ENCODE measurements around the gene MSH5. TPM values are rescaled to one million over a fixed set of nuclear protein-coding genes. Genes with fewer than 3 reads are reported as not detected.

The MSH5 gene
- total RNA-seq, 4 donors from 2014 or later: 16.7 to 41.5 (median 22.1) TPM; not detected in 1

DNA sequence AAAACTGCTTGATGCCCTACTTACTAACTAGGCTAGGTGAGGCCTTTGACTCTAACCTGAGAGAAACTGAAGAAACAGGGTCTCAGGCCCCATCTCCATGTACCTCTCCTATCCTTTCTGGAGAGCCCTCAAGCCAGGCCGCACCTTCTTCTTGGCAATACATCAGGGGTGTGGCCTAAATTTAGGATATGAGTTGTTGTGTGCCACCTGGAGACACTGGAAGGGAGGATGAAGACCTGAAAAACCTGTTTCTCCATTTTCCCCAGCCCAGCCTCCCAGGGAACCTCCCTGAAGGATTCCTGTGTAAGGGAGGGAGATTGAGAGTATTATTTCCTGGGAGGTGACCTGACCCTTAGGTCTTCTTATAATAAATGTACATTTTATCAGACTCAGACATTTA, 21.5 kb upstream of the MSH5 start:
- Histone ChIP-seq H3K36me3 (no peaks in the 10 kb centered on the region), H3K27ac (no peak overlapping the region), H3K4me3 (no peak overlapping the region), H3K27me3 (no peaks in the 10 kb centered on the region), H3K4me1 (no peaks in the 10 kb centered on the region), H3K9me3 (no peaks in the 10 kb centered on the region)
- TF ChIP-seq POLR2A (IDR thresholded peaks at IDR 0.05): no peak
- TF ChIP-seq, protein P1, sequence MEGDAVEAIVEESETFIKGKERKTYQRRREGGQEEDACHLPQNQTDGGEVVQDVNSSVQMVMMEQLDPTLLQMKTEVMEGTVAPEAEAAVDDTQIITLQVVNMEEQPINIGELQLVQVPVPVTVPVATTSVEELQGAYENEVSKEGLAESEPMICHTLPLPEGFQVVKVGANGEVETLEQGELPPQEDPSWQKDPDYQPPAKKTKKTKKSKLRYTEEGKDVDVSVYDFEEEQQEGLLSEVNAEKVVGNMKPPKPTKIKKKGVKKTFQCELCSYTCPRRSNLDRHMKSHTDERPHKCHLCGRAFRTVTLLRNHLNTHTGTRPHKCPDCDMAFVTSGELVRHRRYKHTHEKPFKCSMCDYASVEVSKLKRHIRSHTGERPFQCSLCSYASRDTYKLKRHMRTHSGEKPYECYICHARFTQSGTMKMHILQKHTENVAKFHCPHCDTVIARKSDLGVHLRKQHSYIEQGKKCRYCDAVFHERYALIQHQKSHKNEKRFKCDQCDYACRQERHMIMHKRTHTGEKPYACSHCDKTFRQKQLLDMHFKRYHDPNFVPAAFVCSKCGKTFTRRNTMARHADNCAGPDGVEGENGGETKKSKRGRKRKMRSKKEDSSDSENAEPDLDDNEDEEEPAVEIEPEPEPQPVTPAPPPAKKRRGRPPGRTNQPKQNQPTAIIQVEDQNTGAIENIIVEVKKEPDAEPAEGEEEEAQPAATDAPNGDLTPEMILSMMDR (IDR thresholded peaks at IDR 0.05): no peak
- intact Hi-C loops (cut with DNase I; ENCODE audit: low total_unique reads): no loop called here
- no peak for DNase-seq

DNA sequence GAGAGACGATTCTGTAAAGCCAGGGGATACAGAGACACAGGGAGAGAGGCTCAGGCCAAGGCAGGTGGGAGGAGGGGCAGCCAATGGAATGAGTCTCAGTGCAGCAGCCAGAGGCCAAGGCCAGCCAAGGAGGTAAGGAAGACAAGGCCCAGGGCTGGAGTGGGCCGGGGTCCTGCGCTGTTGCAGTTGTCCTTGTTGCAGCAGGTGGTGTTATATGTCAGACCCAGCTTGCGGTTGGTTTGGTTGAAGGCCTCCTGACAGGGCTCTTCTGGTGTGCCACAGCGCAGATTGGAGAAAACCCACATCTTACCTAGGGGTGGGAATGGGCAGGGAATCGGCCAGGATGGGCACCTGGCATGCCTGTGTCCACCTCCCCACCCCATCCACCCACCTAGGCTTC, 20.8 kb upstream of the MSH5 start:
- no peaks in the 10 kb centered on the region for H3K4me1 ChIP-seq
- intact Hi-C loops (cut with DNase I; ENCODE audit: low total_unique reads): no loop called here
- H3K36me3 ChIP-seq: no peaks in the 10 kb centered on the region
- H3K4me3 ChIP-seq: no peak overlapping the region
- no peak overlapping the region for H3K27ac ChIP-seq
- no peak for DNase-seq
- no peaks in the 10 kb centered on the region for H3K9me3 ChIP-seq
- H3K27me3 ChIP-seq: no peaks in the 10 kb centered on the region
- TF ChIP-seq POLR2A (IDR thresholded peaks at IDR 0.05): no peak

DNA sequence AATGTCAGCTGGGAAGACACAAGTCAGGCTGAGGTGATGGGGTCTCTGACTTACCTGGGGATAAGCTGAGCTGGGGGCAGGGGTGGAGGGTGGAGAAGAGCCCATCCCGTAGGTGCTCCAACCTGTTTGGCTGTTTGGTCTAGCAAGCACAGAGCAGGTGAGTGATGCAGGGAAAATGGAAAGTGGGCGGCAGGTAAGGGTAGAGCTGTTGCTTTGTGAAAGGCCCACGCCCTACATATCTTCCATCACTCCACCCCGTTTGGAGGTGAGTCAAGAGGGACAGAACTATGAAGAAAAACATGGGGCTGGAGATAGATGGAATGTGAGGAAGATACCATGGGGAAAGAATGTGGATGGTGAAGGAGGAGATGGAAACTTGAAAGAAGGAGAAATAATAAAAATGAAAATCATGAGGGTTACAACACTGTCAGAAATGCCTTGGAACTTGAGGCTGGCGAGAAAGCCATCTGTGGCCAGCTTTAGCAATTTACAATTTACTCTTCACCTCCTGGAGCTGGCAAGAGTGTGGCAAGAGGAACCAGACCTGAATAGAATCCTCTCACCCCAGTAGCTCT, 19.5 kb upstream of the MSH5 start:
- DNase-seq: no peak
- no peaks in the 10 kb centered on the region for H3K36me3 ChIP-seq
- H3K4me3 ChIP-seq: no peak overlapping the region
- H3K4me1 ChIP-seq: no peaks in the 10 kb centered on the region
- TF ChIP-seq, protein P1 (IDR thresholded peaks at IDR 0.05): no peak
- no peak for TF ChIP-seq POLR2A (IDR thresholded peaks at IDR 0.05)
- intact Hi-C loops (cut with DNase I; ENCODE audit: low total_unique reads): no loop called here
- H3K27me3 ChIP-seq: no peaks in the 10 kb centered on the region
- no peaks in the 10 kb centered on the region for H3K9me3 ChIP-seq
- no peak overlapping the region for H3K27ac ChIP-seq

DNA sequence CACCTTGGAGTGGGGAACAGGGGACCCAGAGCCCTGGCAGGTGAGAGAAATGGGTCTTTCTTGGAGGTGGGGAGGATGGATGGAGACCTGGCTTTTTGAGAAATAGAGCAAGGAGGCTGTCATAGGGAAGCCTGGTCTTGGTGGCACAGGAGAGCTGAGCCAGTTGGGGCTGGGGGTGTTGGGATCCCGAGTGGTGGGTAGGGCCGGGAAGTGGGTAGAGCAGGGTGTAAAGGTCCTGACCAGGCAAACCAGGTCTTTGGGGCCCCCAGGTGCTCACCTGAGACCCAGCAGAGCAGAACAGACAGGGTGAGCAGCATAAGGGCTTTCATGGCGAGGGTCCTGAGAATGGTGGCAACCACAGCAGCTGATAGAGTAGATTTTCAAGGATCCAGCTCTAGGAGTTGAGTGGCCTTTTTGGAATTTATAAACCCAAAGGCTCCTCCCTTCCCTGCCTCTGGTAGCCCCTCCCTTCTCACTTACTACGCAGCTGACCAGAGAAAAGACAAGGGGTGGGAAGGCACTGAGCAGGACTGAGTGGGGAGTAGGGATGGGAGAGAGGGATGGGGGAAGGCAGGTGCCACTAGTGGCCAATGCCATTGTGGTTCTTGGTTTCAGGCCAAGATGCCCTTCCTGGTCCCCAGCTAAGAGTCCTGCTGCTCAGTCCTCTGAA, 18.3 kb upstream of the MSH5 start, which contains the start of gene LY6G6C:
TSS of gene LY6G6C (minus strand) at position 396 of the 670 bp plus-strand sequence. CDS start at position 329, 67 bp downstream.
- Histone ChIP-seq H3K4me1 (no peaks in the 10 kb centered on the region), H3K27me3 (no peaks in the 10 kb centered on the region), H3K27ac (no peak within 1 kb of the TSS), H3K36me3 (no peaks in the 10 kb centered on the region), H3K4me3 (no peak within 1 kb of the TSS), H3K9me3 (no peaks in the 10 kb centered on the region)
- no peak for DNase-seq
- TF ChIP-seq, protein P1 (IDR thresholded peaks at IDR 0.05): no peak
- TF ChIP-seq POLR2A (IDR thresholded peaks at IDR 0.05): no peak
- intact Hi-C loops (cut with DNase I; ENCODE audit: low total_unique reads): no loop called here

DNA sequence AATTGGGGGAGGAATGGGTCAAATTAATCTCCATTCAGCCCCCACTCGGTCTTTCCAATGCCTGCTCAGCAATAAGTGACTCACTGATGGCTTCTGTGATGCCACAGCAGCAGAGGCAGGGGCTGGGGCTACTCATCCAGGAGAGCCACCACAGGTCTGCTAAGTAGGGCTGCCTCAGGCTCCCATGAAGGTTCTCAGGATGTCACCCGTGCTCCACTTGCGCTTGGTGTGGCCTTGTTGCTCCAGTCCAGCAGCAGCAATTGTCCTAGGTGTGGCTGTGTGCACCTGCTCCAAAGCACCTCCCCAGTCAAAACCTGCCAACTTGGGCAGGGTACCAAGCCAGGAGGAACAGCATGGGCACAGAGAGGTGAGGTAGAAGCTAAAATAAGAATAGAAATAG, 17.6 kb upstream of the MSH5 start:
- no peak for DNase-seq
- Histone ChIP-seq H3K4me3 (no peak overlapping the region), H3K36me3 (no peaks in the 10 kb centered on the region), H3K9me3 (no peaks in the 10 kb centered on the region), H3K27ac (no peak overlapping the region), H3K4me1 (no peaks in the 10 kb centered on the region), H3K27me3 (no peaks in the 10 kb centered on the region)
- no peak for TF ChIP-seq POLR2A (IDR thresholded peaks at IDR 0.05)
- TF ChIP-seq, protein P1 (IDR thresholded peaks at IDR 0.05): no peak
- intact Hi-C loops (cut with DNase I; ENCODE audit: low total_unique reads): no loop called here
